Stomach (tissue), 9 donors: Measurements from ENCODE around the gene MRPL54. TPM values are rescaled to one million over a fixed set of nuclear protein-coding genes. Genes with fewer than 3 reads are reported as not detected.

Experiments
- DNase-seq, 2 donors: peaks; one replicate each; pipeline versions ENCODE4 v3.0.0 to v3.0.0-alpha.2; 2013 to 2019
- H3K27ac ChIP-seq, 5 donors: fragments of 200-600 bp in 4 of 5; sonication (generic) in 4 of 5; one replicate each; pipeline ENCODE4 v1.5.1; 2013 to 2019; ENCODE audit warnings: mild to moderate bottlenecking in 1 of 5, moderate library complexity in 1 of 5
- H3K27me3 ChIP-seq, 3 donors: fragments of 200-600 bp; sonication (generic); one replicate each; pipeline ENCODE4 v1.5.1; 2017 to 2019; ENCODE audit warnings: mixed run types in 1 of 3
- H3K36me3 ChIP-seq, 4 donors: fragments of 200-600 bp; sonication (generic); 1 replicate in 3 of 4; 2 replicates in 1 of 4; pipeline ENCODE4 v1.5.1; 2016 to 2019
- H3K4me1 ChIP-seq, 4 donors: fragments of 200-600 bp; sonication (generic); one replicate each; pipeline ENCODE4 v1.5.1; 2016 to 2019
- H3K4me3 ChIP-seq, 4 donors: fragments of 200-600 bp; sonication (generic) in 3 of 4; one replicate each; pipeline ENCODE4 v1.5.1; 2016 to 2019; ENCODE audit warnings: mild to moderate bottlenecking in 1 of 4
- H3K9me3 ChIP-seq, 4 donors: fragments of 200-600 bp; sonication (generic); one replicate each; pipeline ENCODE4 v1.5.1; 2016 to 2019
- EP300 ChIP-seq: sonication (generic); formaldehyde crosslinking; IDR thresholded peaks from one replicate; pipeline ENCODE4 v1.6.1; 2017; ENCODE audit warnings: antibody characterized with exemption
- POLR2A ChIP-seq, 4 donors: fragments of 450-650 bp; IDR thresholded peaks; one replicate each; pipeline ENCODE4 v1.6.1; 2016; ENCODE audit warnings: antibody characterized with exemption in 4 of 4, control low read depth in 2 of 4, mild to moderate bottlenecking in 1 of 4, moderate library complexity in 1 of 4
- POLR2AphosphoS5 ChIP-seq, 3 donors: sonication (generic); formaldehyde crosslinking; IDR thresholded peaks; one replicate each; pipeline ENCODE4 v1.6.1; 2016; ENCODE audit warnings: antibody characterized with exemption in 3 of 3
- WGBS, 5 donors: extraction: QIAGEN DNeasy Blood & Tissue Kit in 3 of 5; methylation state at CpG; one replicate each; pipeline versions ENCODE4 v1.1.5 to v1.1.7; 2013 to 2018; 5-methylcytosine and 5-hydroxymethylcytosine counted together
- intact Hi-C: fragments of 100-400 bp; cut with DNase I; formaldehyde crosslinking; loops from one replicate; pipeline ENCODE4 v1.15.1; 2023; ENCODE audit warnings: low total_unique reads
- polyA plus RNA-seq, 3 donors: library from polyadenylated mRNA; stranded (reverse); fragments of 200-250 nt; gene quantifications; one replicate each; pipeline ENCODE4 v1.2.3, GENCODE V29; 2013
- total RNA-seq, 5 donors: library from RNA; depleted of rRNA; stranded (reverse); fragments of >200 nt; gene quantifications; one replicate each; pipeline versions ENCODE4 v1.1.0 to v1.2.3, GENCODE V29; 2014 to 2016
- TF ChIP-seq, protein P1 (sequence below), 7 experiments: fragments of 450-650 bp in 4 of 7; fragments of 200-600 bp in 3 of 7; sonication (generic) in 3 of 7; IDR thresholded peaks; one replicate each; pipeline ENCODE4 v1.5.1; 2016 to 2019; ENCODE audit warnings: antibody characterized with exemption in 7 of 7, control low read depth in 2 of 7, mild to moderate bottlenecking in 1 of 7
- donor health status: healthy with polysubstance abuse.
- donor health status: Bipolar disorder and iron deficiency.
- donor health status: healthy.

The MRPL54 gene
- total and polyA plus RNA-seq, 8 donors = 15.2 to 221 (median 159) TPM

DNA sequence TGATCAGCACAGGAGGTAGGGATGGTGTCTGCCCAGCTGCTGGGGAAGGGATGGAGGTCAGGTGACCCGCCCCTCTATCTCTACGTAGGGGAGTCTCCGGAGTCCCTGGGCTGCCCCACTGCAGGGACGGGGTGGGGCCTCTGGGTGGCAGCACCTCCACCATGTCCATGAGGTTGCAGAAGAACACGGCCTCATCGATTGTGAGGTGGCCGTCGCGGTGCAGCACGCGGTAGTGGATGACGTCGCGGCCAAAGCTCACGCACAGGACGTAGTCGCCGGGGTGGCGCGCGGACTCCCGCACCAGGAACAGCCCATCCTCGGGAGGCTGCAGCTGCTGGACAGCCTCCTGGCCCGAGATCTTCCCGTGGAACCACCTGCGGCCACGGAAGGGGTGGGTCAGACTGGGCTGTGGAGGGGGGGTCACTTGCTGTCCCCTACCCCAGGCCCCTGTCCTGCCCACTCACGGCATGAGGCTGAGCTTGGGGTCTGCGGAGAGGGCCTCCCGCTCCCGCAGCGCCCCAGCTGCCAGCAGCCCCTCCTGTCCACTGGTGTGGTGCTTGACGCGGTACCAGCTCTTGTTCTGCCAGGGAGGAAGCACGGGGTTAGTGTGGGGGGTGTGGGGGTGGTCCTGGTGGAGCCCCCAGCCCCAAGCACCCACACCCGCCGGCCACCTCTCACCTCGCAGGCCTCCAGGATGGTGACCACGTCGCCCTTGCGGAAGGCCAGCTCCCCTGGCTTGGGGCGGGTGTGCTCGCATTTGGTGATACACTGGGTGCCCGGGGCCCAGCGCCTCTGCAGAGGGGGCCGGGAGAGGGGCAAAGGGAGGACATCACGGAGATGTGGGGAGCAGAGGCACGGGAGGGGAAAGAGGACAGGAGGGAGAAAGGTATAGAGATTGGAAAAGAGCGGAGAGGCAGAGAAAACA is 21.4 kb downstream of the MRPL54 start:
- Histone ChIP-seq H3K27me3 (peaks cover 7 to 69% (median 34%) of the 10 kb centered on the region in 3 donors), H3K36me3 (peaks cover 0 to 12% (median 0%) of the 10 kb centered on the region in 4 donors), H3K4me1 (peaks cover 0 to 19% (median 12%) of the 10 kb centered on the region in 4 donors), H3K27ac (no peak overlapping the region), H3K4me3 (no peak overlapping the region), H3K9me3 (peaks cover 20 to 26% (median 25%) of the 10 kb centered on the region in 4 donors)
- 61 to 80% (median 78%) methylated on average over 13 to 49 of the region's 49 CpGs for WGBS, 5 donors
- TF ChIP-seq POLR2AphosphoS5 (IDR thresholded peaks at IDR 0.05) (no peak), POLR2A (IDR thresholded peaks at IDR 0.05) (no peak), EP300 (no peak)
- TF ChIP-seq, protein P1, sequence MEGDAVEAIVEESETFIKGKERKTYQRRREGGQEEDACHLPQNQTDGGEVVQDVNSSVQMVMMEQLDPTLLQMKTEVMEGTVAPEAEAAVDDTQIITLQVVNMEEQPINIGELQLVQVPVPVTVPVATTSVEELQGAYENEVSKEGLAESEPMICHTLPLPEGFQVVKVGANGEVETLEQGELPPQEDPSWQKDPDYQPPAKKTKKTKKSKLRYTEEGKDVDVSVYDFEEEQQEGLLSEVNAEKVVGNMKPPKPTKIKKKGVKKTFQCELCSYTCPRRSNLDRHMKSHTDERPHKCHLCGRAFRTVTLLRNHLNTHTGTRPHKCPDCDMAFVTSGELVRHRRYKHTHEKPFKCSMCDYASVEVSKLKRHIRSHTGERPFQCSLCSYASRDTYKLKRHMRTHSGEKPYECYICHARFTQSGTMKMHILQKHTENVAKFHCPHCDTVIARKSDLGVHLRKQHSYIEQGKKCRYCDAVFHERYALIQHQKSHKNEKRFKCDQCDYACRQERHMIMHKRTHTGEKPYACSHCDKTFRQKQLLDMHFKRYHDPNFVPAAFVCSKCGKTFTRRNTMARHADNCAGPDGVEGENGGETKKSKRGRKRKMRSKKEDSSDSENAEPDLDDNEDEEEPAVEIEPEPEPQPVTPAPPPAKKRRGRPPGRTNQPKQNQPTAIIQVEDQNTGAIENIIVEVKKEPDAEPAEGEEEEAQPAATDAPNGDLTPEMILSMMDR (IDR thresholded peaks at IDR 0.05) = no peak
- peak in 1 of 2 donors; percentile 20 for DNase-seq
- intact Hi-C loops = no loop called here

DNA sequence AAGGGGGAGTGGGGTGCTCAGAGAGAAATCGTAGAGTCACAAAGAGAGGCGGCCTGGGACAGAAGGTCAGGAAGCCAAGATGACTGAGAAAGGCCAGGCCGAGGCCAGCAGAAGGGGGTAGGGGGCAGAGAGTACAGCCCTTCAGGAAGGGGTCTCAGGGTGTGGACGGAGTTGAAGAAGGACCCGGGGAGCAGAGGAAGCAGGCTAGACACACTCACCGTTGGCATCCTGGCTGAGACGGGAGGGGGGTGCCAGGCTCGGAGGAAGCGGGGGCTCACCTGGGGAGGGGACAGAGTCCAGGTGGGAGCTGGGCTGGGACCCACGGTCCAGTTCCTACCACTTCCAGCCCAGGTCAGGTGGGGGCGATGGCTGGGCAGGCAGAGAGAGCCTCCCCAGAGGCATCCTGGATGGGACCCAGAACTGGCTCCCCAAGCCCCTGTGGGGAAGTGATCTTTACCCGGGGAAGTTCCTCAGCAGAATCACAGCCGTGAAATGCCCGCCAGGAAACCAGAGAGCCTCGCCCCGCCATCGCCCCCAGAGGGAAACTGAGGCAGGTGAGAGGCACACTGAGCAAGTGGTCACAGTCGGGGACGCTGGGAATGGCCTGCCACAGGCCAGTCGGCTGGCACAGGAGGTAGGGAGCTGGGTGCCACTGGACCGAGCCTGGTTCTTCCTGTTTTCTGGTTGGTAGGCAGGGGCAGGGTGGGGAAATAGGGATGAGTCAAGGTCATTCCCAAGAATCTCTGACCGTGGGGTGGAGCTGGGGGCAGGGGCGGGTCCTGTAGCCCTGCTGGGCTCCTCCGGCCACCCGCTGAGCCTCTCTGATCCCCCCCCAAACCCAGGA is 22.3 kb downstream of the MRPL54 start:
- DNase-seq = peak in 1 of 2 donors; percentile 5

DNA sequence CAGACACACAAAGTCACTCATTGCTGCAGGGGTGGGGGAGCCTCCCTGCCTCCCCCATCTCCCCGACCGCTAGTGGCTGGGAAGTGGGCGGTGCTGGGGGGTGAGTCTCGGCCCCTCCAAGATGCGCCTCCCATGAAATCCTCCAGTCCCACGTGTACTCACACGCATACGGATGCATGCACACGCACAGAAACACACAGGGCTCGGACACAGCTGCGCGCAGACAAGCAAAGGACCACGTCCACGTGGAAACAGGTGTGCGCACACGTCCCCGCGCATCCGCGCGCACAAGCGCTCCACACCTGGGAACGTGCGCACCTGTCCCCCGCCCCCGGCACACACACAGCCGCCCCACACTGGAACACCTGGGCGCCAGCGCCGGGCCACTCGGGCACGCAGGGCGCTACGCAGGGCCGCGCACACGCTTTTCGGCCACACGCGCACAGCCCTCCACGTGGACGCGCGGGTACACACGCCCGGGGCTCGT is 23.0 kb downstream of the MRPL54 start:
- H3K27me3 ChIP-seq = peaks cover 7 to 70% (median 34%) of the 10 kb centered on the region in 3 donors
- H3K4me3 ChIP-seq = peak overlapping the region; percentile 37 to 48 (median 43)
- peaks cover 20 to 26% (median 25%) of the 10 kb centered on the region in 4 donors for H3K9me3 ChIP-seq
- WGBS, 5 donors = 0 to 3% (median 3%) methylated on average over 27 to 47 of the region's 47 CpGs
- intact Hi-C loops = no loop called here
- no peak for TF ChIP-seq POLR2AphosphoS5 (IDR thresholded peaks at IDR 0.05)
- no peak for TF ChIP-seq POLR2A (IDR thresholded peaks at IDR 0.05)
- TF ChIP-seq EP300 = no peak
- TF ChIP-seq, protein P1 (IDR thresholded peaks at IDR 0.05) = no peak
- peaks cover 0 to 19% (median 12%) of the 10 kb centered on the region in 4 donors for H3K4me1 ChIP-seq
- peaks cover 0 to 12% (median 0%) of the 10 kb centered on the region in 4 donors for H3K36me3 ChIP-seq
- DNase-seq = no peak
- peak overlapping the region in 3 of 5 donors; percentile 29 to 64 (median 38) for H3K27ac ChIP-seq

More for the DNA sequence above, 22.3 kb downstream of the MRPL54 start:
- Histone ChIP-seq H3K36me3 (peaks cover 0 to 12% (median 0%) of the 10 kb centered on the region in 4 donors), H3K27me3 (peaks cover 7 to 63% (median 34%) of the 10 kb centered on the region in 3 donors), H3K9me3 (peaks cover 20 to 26% (median 25%) of the 10 kb centered on the region in 4 donors), H3K4me1 (peaks cover 0 to 19% (median 12%) of the 10 kb centered on the region in 4 donors), H3K27ac (no peak overlapping the region), H3K4me3 (peak overlapping the region in 3 of 4 donors; percentile 37 to 48 (median 40))
- TF ChIP-seq, protein P1 (IDR thresholded peaks at IDR 0.05) = no peak
- no peak for TF ChIP-seq POLR2A (IDR thresholded peaks at IDR 0.05)
- TF ChIP-seq POLR2AphosphoS5 (IDR thresholded peaks at IDR 0.05) = no peak
- intact Hi-C loops = no loop called here
- whole genome bisulfite sequencing, 5 donors = 23 to 29% (median 26%) methylated on average over 19 to 25 of the region's 25 CpGs
